Mesodermal cell (in vitro differentiated cells): Measurements from ENCODE around the gene XIRP2.
"Not testable (repeated sequence)": the region's sequence is repeated elsewhere in the genome, so short reads cannot be mapped to it uniquely, and the experiment has no call there.

Experiments
- H3K27ac ChIP-seq: 2 replicates; pipeline ENCODE4 v1.7.0; 2013; ENCODE audit warnings: mild to moderate bottlenecking, low read depth, low read length, moderate library complexity; ENCODE audit not compliant: severe bottlenecking
- H3K36me3 ChIP-seq: 2 replicates; pipeline ENCODE4 v1.7.1; 2013; ENCODE audit warnings: mild to moderate bottlenecking, low read length, moderate library complexity; ENCODE audit not compliant: control insufficient read depth, insufficient read depth
- H3K4me1 ChIP-seq: one replicate; pipeline ENCODE4 v1.7.1; 2013; ENCODE audit warnings: mild to moderate bottlenecking, low read length; ENCODE audit not compliant: insufficient read depth, control insufficient read depth, poor library complexity, severe bottlenecking
- H3K4me3 ChIP-seq: 2 replicates; pipeline ENCODE4 v1.7.0; 2013; ENCODE audit warnings: low read length, control low read depth, mild to moderate bottlenecking; ENCODE audit not compliant: insufficient read depth, poor library complexity, severe bottlenecking; ENCODE audit errors: extremely low read depth
- H3K9me3 ChIP-seq: 2 replicates; pipeline ENCODE4 v1.7.1; 2013; ENCODE audit warnings: mild to moderate bottlenecking, low read length, moderate library complexity; ENCODE audit not compliant: control insufficient read depth
- WGBS, 2 experiments: methylation state at CpG; one replicate each; pipeline ENCODE4 v1.1.5; 2013; ENCODE audit warnings: missing lambda C conversion rate in 2 of 2; ENCODE audit not compliant: insufficient coverage in 2 of 2; 5-methylcytosine and 5-hydroxymethylcytosine counted together

Gene XIRP2

GRCh38 chr2:167103028-167103756 is 214.9 kb downstream of the XIRP2 start:
- no peaks in the 10 kb centered on the region for H3K4me1 ChIP-seq
- no peak overlapping the region for H3K4me3 ChIP-seq
- WGBS, 2 experiments, result 92 to 100% methylated on average over 2 of the region's 5 CpGs
- H3K9me3 ChIP-seq, result no peaks in the 10 kb centered on the region
- no peaks in the 10 kb centered on the region for H3K36me3 ChIP-seq
- peak overlapping the region; percentile 3 for H3K27ac ChIP-seq

- Histone ChIP-seq H3K36me3 (no peaks in the 10 kb centered on the region), H3K4me3 (no peak overlapping the region)
These were observed 215.5 kb downstream of the XIRP2 start for GRCh38 chr2:167103757-167104133.

GRCh38 chr2:167104691-167105090 is 216.4 kb downstream of the XIRP2 start:
- Histone ChIP-seq H3K27ac (no peak overlapping the region), H3K4me3 (no peak overlapping the region), H3K4me1 (no peaks in the 10 kb centered on the region), H3K9me3 (no peaks in the 10 kb centered on the region), H3K36me3 (no peaks in the 10 kb centered on the region)
- 100% methylated on average over 1 of the region's 3 CpGs; no CpG with 5 or more reads in 1 of the 2 experiments for WGBS, 2 experiments

More at GRCh38 chr2:167103757-167104133, 215.5 kb downstream of the XIRP2 start:
- H3K27ac ChIP-seq, result peak overlapping the region; percentile 3
- H3K4me1 ChIP-seq, result no peaks in the 10 kb centered on the region
- H3K9me3 ChIP-seq, result no peaks in the 10 kb centered on the region

- H3K36me3 ChIP-seq, H3K4me3 ChIP-seq, H3K4me1 ChIP-seq, H3K9me3 ChIP-seq, H3K27ac ChIP-seq: not testable (repeated sequence)
These were observed 221.4 kb downstream of the XIRP2 start for GRCh38 chr2:167109682-167110081.

- Histone ChIP-seq H3K9me3 (no peaks in the 10 kb centered on the region), H3K36me3 (no peaks in the 10 kb centered on the region), H3K27ac (no peak overlapping the region), H3K4me3 (no peak overlapping the region), H3K4me1 (no peaks in the 10 kb centered on the region)
These were observed 222.1 kb downstream of the XIRP2 start for GRCh38 chr2:167110345-167110744.

- H3K27ac ChIP-seq, result no peak overlapping the region
- H3K36me3 ChIP-seq, result no peaks in the 10 kb centered on the region
- WGBS, 2 experiments, result no CpG with 5 or more reads among the region's 4 CpGs
- no peak overlapping the region for H3K4me3 ChIP-seq
- H3K4me1 ChIP-seq, result no peaks in the 10 kb centered on the region
- H3K9me3 ChIP-seq, result no peaks in the 10 kb centered on the region
These were observed 225.7 kb downstream of the XIRP2 start for GRCh38 chr2:167114018-167114417.

GRCh38 chr2:167115541-167115940 is 227.3 kb downstream of the XIRP2 start:
- Histone ChIP-seq H3K4me1 (no peaks in the 10 kb centered on the region), H3K4me3 (no peak overlapping the region), H3K27ac (no peak overlapping the region)

GRCh38 chr2:167122389-167122788 is 234.1 kb downstream of the XIRP2 start:
- no peaks in the 10 kb centered on the region for H3K36me3 ChIP-seq
- H3K4me1 ChIP-seq, result peaks cover 12% of the 10 kb centered on the region
- WGBS, 2 experiments, result 83 to 92% methylated on average over 2 of the region's 2 CpGs
- H3K9me3 ChIP-seq, result no peaks in the 10 kb centered on the region
- H3K27ac ChIP-seq, result no peak overlapping the region
- no peak overlapping the region for H3K4me3 ChIP-seq

More at GRCh38 chr2:167115541-167115940, 227.3 kb downstream of the XIRP2 start:
- H3K36me3 ChIP-seq, result no peaks in the 10 kb centered on the region
- no peaks in the 10 kb centered on the region for H3K9me3 ChIP-seq

- Histone ChIP-seq H3K36me3 (no peaks in the 10 kb centered on the region), H3K9me3 (no peaks in the 10 kb centered on the region), H3K4me1 (peaks cover 12% of the 10 kb centered on the region), H3K27ac (no peak overlapping the region), H3K4me3 (no peak overlapping the region)
- WGBS, 2 experiments, result 89 to 90% methylated on average over 2 to 3 of the region's 3 CpGs
These were observed 237.9 kb downstream of the XIRP2 start for GRCh38 chr2:167126165-167126564.

- Histone ChIP-seq H3K9me3 (no peaks in the 10 kb centered on the region), H3K4me1 (peaks cover 6% of the 10 kb centered on the region), H3K4me3 (no peak overlapping the region), H3K36me3 (no peaks in the 10 kb centered on the region), H3K27ac (no peak overlapping the region)
- 29 to 80% methylated on average over 1 of the region's 1 CpG for WGBS, 2 experiments
These were observed 238.9 kb downstream of the XIRP2 start for GRCh38 chr2:167127135-167127534.

- no peak overlapping the region for H3K27ac ChIP-seq
- whole genome bisulfite sequencing, 2 experiments, result 92 to 100% methylated on average over 3 to 8 of the region's 9 CpGs
- no peaks in the 10 kb centered on the region for H3K9me3 ChIP-seq
- no peaks in the 10 kb centered on the region for H3K36me3 ChIP-seq
- no peak overlapping the region for H3K4me3 ChIP-seq
- H3K4me1 ChIP-seq, result no peaks in the 10 kb centered on the region
These were observed 239.8 kb downstream of the XIRP2 start for GRCh38 chr2:167128130-167128529.
